ENCODE data around the gene PSMG3.
"Not testable (repeated sequence)": the region's sequence is repeated elsewhere in the genome, so short reads cannot be mapped to it uniquely, and the experiment has no call there.

The PSMG3 gene

GRCh38 chr7:1533547-1534329, 36.1 kb downstream of the PSMG3 start:
- DNase-seq (ENCODE audit: low read depth), result no peak

- no peak for DNase-seq (ENCODE audit: low read depth)
These were observed 36.6 kb downstream of the PSMG3 start for GRCh38 chr7:1533255-1533546.

- DNase-seq (ENCODE audit: low read depth), result no peak
These were observed 37.2 kb downstream of the PSMG3 start for GRCh38 chr7:1532456-1533254.

- DNase-seq (ENCODE audit: low read depth), result no peak
These were observed 37.8 kb downstream of the PSMG3 start for GRCh38 chr7:1531979-1532455.

GRCh38 chr7:1531263-1531978, 38.4 kb downstream of the PSMG3 start:
- DNase-seq (ENCODE audit: low read depth), result no peak

- DNase-seq (ENCODE audit: low read depth), result no peak
These were observed 38.9 kb downstream of the PSMG3 start for GRCh38 chr7:1530946-1531262.

GRCh38 chr7:1529383-1530116, 40.3 kb downstream of the PSMG3 start:
- DNase-seq (ENCODE audit: low read depth), result no peak

- DNase-seq (ENCODE audit: low read depth), result no peak
These were observed 43.5 kb downstream of the PSMG3 start for GRCh38 chr7:1526271-1526754.

- DNase-seq (ENCODE audit: low read depth), result no peak
These were observed 44.4 kb downstream of the PSMG3 start for GRCh38 chr7:1525409-1525808.

- DNase-seq (ENCODE audit: low read depth), result no peak
These were observed 46.0 kb downstream of the PSMG3 start for GRCh38 chr7:1523844-1524243.

GRCh38 chr7:1523208-1523607, 46.6 kb downstream of the PSMG3 start:
- no peak for DNase-seq (ENCODE audit: low read depth)

GRCh38 chr7:1521456-1521855, 48.4 kb downstream of the PSMG3 start:
- DNase-seq (ENCODE audit: low read depth), result no peak

GRCh38 chr7:1520539-1521234, 49.1 kb downstream of the PSMG3 start:
- DNase-seq (ENCODE audit: low read depth), result no peak

- not testable (repeated sequence) for DNase-seq (ENCODE audit: low read depth)
These were observed 50.4 kb downstream of the PSMG3 start for GRCh38 chr7:1519322-1519922.
